Mesenchymal stem cell (in vitro differentiated cells and primary cell): ENCODE results near the gene SF3B2.

Experiments used
- DNase-seq: peaks from one replicate; pipeline ENCODE4 v3.0.0-alpha.2; 2013
- H2AFZ ChIP-seq: one replicate; pipeline ENCODE4 v1.6.1; 2013; ENCODE audit warnings: low read depth, mild to moderate bottlenecking, control low read depth, inconsistent platforms, low read length, moderate library complexity
- H2AK5ac ChIP-seq: 2 replicates; pipeline ENCODE4 v1.6.1; 2013; ENCODE audit warnings: low read length, moderate library complexity, mild to moderate bottlenecking, inconsistent platforms; ENCODE audit not compliant: severe bottlenecking
- H2BK120ac ChIP-seq: one replicate; pipeline ENCODE4 v1.6.1; 2013; ENCODE audit warnings: low read depth, mild to moderate bottlenecking, inconsistent platforms, low read length, moderate library complexity
- H2BK12ac ChIP-seq, 2 experiments: one replicate each; pipeline ENCODE4 v1.6.1; 2013; ENCODE audit warnings: inconsistent platforms in 2 of 2, low read length in 2 of 2, mild to moderate bottlenecking in 2 of 2, moderate library complexity in 2 of 2, control low read depth in 1 of 2
- H2BK15ac ChIP-seq: one replicate; pipeline ENCODE4 v1.6.1; 2013; ENCODE audit warnings: mild to moderate bottlenecking, low read depth, inconsistent platforms; ENCODE audit not compliant: poor library complexity, severe bottlenecking
- H2BK5ac ChIP-seq: 2 replicates; pipeline ENCODE4 v1.6.1; 2013; ENCODE audit warnings: low read depth, mild to moderate bottlenecking, low read length, control low read depth, inconsistent platforms; ENCODE audit not compliant: poor library complexity, severe bottlenecking
- H3K14ac ChIP-seq, 2 experiments: one replicate each; pipeline ENCODE4 v1.6.1; 2013; ENCODE audit warnings: inconsistent platforms in 2 of 2, low read length in 2 of 2, control low read depth in 1 of 2, mild to moderate bottlenecking in 1 of 2, moderate library complexity in 1 of 2
- H3K18ac ChIP-seq, 2 experiments: one replicate each; pipeline ENCODE4 v1.6.1; 2013; ENCODE audit warnings: inconsistent platforms in 2 of 2, low read length in 2 of 2, control low read depth in 1 of 2, low read depth in 1 of 2, mild to moderate bottlenecking in 1 of 2
- H3K23ac ChIP-seq, 2 experiments: one replicate each; pipeline ENCODE4 v1.6.1; 2013; ENCODE audit warnings: inconsistent platforms in 2 of 2, low read length in 2 of 2, mild to moderate bottlenecking in 2 of 2, moderate library complexity in 2 of 2, control low read depth in 1 of 2
- H3K27ac ChIP-seq: 2 replicates; pipeline ENCODE4 v1.5.1; 2013; ENCODE audit warnings: mild to moderate bottlenecking, moderate library complexity, low read length, control low read depth, inconsistent platforms; ENCODE audit not compliant: poor library complexity, severe bottlenecking
- H3K27me3 ChIP-seq, 2 experiments: 2 replicates each; pipeline versions ENCODE4 v1.6.1 to v1.7.0; 2013; ENCODE audit warnings: low read length in 2 of 2, mild to moderate bottlenecking in 2 of 2, moderate library complexity in 2 of 2, control low read depth in 1 of 2, inconsistent platforms in 1 of 2; ENCODE audit not compliant: control insufficient read depth in 1 of 2, insufficient read depth in 1 of 2
- H3K36me3 ChIP-seq, 2 experiments: 2 replicates each; pipeline versions ENCODE4 v1.6.1 to v1.7.0; 2013; ENCODE audit warnings: low read length in 2 of 2, control low read depth in 1 of 2, inconsistent platforms in 1 of 2, low read depth in 1 of 2, mild to moderate bottlenecking in 1 of 2; ENCODE audit not compliant: insufficient read depth in 2 of 2, control insufficient read depth in 1 of 2
- H3K4ac ChIP-seq, 2 experiments: one replicate each; pipeline ENCODE4 v1.6.1; 2013; ENCODE audit warnings: inconsistent platforms in 2 of 2, low read length in 2 of 2, mild to moderate bottlenecking in 2 of 2, moderate library complexity in 2 of 2, control low read depth in 1 of 2, low read depth in 1 of 2
- H3K4me1 ChIP-seq: 2 replicates; pipeline ENCODE4 v1.6.1; 2013; ENCODE audit warnings: low read depth, low read length, control low read depth; ENCODE audit not compliant: control insufficient read depth, insufficient read depth
- H3K4me2 ChIP-seq: 2 replicates; pipeline ENCODE4 v1.6.1; 2013; ENCODE audit warnings: low read length, mild to moderate bottlenecking, inconsistent platforms; ENCODE audit not compliant: poor library complexity, severe bottlenecking
- H3K4me3 ChIP-seq, 2 experiments: 2 replicates each; pipeline versions ENCODE4 v1.5.1 to v1.7.0; 2013; ENCODE audit warnings: low read length in 2 of 2, mild to moderate bottlenecking in 2 of 2, control low read depth in 1 of 2, low read depth in 1 of 2; ENCODE audit not compliant: insufficient read depth in 1 of 2
- H3K79me1 ChIP-seq: replicated peaks from 2 replicates; pipeline ENCODE4 v1.6.1; 2013; ENCODE audit warnings: mild to moderate bottlenecking, control low read depth, low read length, inconsistent platforms; ENCODE audit not compliant: poor library complexity, severe bottlenecking
- H3K9ac ChIP-seq: 2 replicates; pipeline ENCODE4 v1.7.0; 2013; ENCODE audit warnings: mild to moderate bottlenecking, low read length, moderate library complexity
- H3K9me3 ChIP-seq: 2 replicates; pipeline ENCODE4 v1.7.0; 2013; ENCODE audit warnings: mild to moderate bottlenecking, low read length; ENCODE audit not compliant: control insufficient read depth
- H4K8ac ChIP-seq: one replicate; pipeline ENCODE4 v1.6.1; 2013; ENCODE audit warnings: inconsistent platforms, mild to moderate bottlenecking, low read length, moderate library complexity
- H4K91ac ChIP-seq: one replicate; pipeline ENCODE4 v1.6.1; 2013; ENCODE audit warnings: mild to moderate bottlenecking, low read length, inconsistent platforms
- WGBS: methylation state at CpG from one replicate; pipeline ENCODE4 v1.1.7; 2013; ENCODE audit warnings: mixed read lengths; 5-methylcytosine and 5-hydroxymethylcytosine counted together

Gene SF3B2

DNA sequence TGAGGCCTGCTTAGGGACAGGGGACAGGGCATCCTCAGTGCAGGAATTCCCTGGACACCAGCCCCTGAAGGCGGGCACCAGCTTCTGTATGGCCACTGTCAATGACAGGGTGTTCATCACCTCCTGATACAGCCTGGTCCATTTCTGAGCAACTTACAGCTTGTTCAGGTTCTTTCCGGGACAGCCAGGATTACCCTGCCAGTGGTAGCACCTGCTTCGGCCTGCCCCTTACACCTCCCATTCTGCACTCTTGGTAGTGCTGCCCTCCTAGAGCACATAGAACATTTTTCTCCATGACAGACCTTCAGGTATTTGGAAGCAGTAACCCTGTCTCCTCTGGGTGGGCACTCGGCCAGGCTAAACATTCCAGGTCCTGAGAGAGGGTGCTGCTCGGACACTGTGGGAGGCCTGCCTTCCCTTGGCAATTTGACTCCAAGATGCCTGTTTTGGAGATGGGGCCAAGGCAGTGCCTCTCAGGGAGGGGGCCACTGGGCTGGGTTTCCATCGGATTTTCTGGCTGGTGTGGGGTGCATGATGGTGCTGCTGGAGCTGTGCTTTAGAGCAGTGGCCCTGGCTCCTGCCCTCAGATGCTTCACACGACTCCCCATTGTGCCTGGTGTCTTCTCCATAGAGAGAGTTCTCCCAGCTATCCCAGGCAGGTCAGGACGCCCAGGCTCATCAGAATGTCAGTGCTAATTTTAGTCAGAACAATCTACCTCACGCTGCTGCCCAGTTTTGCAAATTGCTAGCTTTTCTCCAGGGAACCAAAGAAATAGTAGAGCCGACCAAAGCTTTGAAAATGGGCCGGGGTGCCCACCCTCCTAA is 4.4 kb upstream of the SF3B2 start:
- WGBS = 90% methylated on average over 11 of the region's 11 CpGs
- Histone ChIP-seq H2AK5ac (peak overlapping the region; percentile 46), H3K4me3 (no peak overlapping the region), H3K27ac (peak overlapping the region; percentile 40), H2BK15ac (no peak overlapping the region), H4K8ac (no peak overlapping the region), H3K9ac (no peak overlapping the region), H3K9me3 (no peaks in the 10 kb centered on the region), H2AFZ (no peak overlapping the region), H3K4me2 (peak overlapping the region; percentile 23), H2BK5ac (no peak overlapping the region), H3K4me1 (peaks cover 39% of the 10 kb centered on the region), H2BK120ac (no peak overlapping the region), H3K27me3 (peaks cover 9 to 47% of the 10 kb centered on the region in 2 experiments), H4K91ac (no peak overlapping the region), H2BK12ac (no peak overlapping the region), H3K18ac (no peak overlapping the region), H3K14ac (no peak overlapping the region), H3K4ac (peak overlapping the region in 1 of 2 experiments; percentile 13), H3K36me3 (peaks cover 0 to 12% of the 10 kb centered on the region in 2 experiments), H3K79me1 (peaks cover 1% of the 10 kb centered on the region), H3K23ac (no peak overlapping the region)
- DNase-seq = no peak

DNA sequence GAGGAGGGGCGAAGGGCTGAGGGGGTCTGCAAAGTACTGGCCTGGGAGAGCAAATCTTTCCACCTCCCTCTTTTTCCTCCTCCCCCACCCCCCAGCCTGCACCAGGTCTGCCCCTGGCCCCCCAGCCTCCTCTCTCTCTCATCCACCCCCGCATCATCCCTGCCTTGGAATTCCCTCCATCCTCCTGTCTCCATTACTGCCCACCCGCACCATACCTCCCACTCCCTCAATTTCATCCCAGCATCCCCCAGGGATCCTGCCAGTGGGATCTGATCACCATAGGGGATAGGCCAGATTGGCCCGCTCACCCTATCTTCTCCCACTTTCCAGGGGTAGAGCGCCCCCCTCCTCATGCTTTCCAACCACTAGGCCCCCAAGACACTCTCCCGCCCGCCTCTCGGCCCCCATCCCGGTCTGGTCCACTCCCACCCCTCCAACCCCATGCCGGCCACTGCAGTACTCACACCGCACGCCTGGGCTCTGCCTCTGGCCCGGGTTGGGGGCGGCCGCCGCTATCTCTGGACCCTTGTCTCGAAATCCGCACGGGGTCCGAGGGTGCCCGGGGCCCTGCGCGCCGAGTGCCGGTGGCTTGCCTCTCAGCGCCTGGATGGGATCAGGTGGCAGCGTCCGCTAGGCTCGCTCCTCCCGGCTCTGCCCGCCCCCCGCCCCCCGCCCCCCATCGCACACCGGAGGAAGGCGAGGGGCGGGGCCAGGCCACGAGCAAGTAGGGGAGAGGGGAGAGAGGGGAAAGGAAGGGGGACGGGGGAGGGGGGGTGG is 3.4 kb upstream of the SF3B2 start, which contains the start of gene GAL3ST3:
GAL3ST3 (minus strand) TSS at position 615 of the 777 bp plus-strand sequence. CDS start 3,746 bp downstream, outside the sequence.
- Histone ChIP-seq H2BK5ac (no peak within 1 kb of the TSS), H2BK120ac (no peak within 1 kb of the TSS), H3K27me3 (peaks cover 9 to 47% of the 10 kb centered on the region in 2 experiments), H2AK5ac (peak within 1 kb of the TSS; percentile 70), H3K36me3 (peaks cover 0 to 3% of the 10 kb centered on the region in 2 experiments), H3K14ac (no peak within 1 kb of the TSS), H3K9ac (no peak within 1 kb of the TSS), H3K4me2 (peak within 1 kb of the TSS; percentile 72), H3K4me1 (peaks cover 44% of the 10 kb centered on the region), H3K79me1 (peaks cover 1% of the 10 kb centered on the region), H4K8ac (peak within 1 kb of the TSS; percentile 27), H3K4me3 (peak within 1 kb of the TSS in 1 of 2 experiments; percentile 49), H3K27ac (peak within 1 kb of the TSS; percentile 40), H3K23ac (no peak within 1 kb of the TSS), H3K9me3 (no peaks in the 10 kb centered on the region), H2BK12ac (no peak within 1 kb of the TSS), H3K4ac (no peak within 1 kb of the TSS), H3K18ac (no peak within 1 kb of the TSS), H2BK15ac (no peak within 1 kb of the TSS), H4K91ac (peak within 1 kb of the TSS; percentile 39), H2AFZ (no peak within 1 kb of the TSS)
- no peak for DNase-seq
- 14% methylated on average over 19 of the region's 39 CpGs for WGBS

DNA sequence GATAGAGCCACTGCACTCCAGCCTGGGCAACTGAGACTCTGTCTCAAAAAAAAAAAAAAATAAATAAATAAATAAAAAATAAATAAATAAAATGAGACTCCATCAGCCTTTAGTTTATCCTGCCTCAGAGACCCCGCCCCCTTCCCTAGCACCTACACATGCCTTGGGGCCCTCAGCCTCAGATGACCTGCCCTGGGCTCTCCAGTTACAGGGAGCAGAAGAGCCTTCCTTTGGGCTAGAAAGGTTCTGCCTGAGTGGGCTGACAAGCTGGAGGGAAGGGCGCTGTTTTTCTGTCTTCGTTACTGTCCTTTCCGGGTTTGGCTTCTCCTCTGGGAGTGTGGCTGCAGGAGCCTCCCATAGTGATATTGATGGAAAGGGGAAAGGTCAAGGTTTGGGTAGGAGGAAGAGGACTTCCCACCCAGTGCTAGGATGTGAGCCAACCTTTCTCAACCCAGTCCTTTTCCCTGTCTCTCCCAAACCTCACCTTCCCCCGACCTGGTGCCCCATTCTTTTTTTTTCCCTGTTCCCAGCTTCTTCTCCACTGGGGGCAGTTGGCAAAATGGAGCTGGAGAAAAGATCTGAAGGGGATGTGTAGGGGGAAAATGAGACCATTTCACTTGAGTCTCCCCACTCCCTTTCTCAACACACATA is 1.5 kb upstream of the SF3B2 start:
- no peak for DNase-seq
- peak overlapping the region in 1 of 2 experiments; percentile 34 for H3K4ac ChIP-seq
- H3K4me2 ChIP-seq = no peak overlapping the region
- H3K23ac ChIP-seq = no peak overlapping the region
- WGBS = 94% methylated on average over 4 of the region's 5 CpGs
- H3K27ac ChIP-seq = no peak overlapping the region
- no peak overlapping the region for H2AFZ ChIP-seq
- no peaks in the 10 kb centered on the region for H3K9me3 ChIP-seq
- H2BK15ac ChIP-seq = peak overlapping the region; percentile 20
- peaks cover 5% of the 10 kb centered on the region for H3K79me1 ChIP-seq
- peak overlapping the region in 1 of 2 experiments; percentile 94 for H3K4me3 ChIP-seq
- no peak overlapping the region for H2BK5ac ChIP-seq
- no peak overlapping the region for H2BK120ac ChIP-seq
- H3K9ac ChIP-seq = peak overlapping the region; percentile 95
- peak overlapping the region in 1 of 2 experiments; percentile 46 for H2BK12ac ChIP-seq
- no peak overlapping the region for H3K18ac ChIP-seq
- no peak overlapping the region for H4K91ac ChIP-seq
- H3K4me1 ChIP-seq = peaks cover 45% of the 10 kb centered on the region
- no peak overlapping the region for H3K14ac ChIP-seq
- H4K8ac ChIP-seq = peak overlapping the region; percentile 10
- H3K36me3 ChIP-seq = peaks cover 10 to 13% of the 10 kb centered on the region in 2 experiments
- H3K27me3 ChIP-seq = peaks cover 9 to 40% of the 10 kb centered on the region in 2 experiments
- peak overlapping the region; percentile 63 for H2AK5ac ChIP-seq
